T-helper 1 cell treated with Interleukin-12 subunit alpha and Interleukin-12 subunit beta and Interleukin-4 antibody, amounts not matched to agents 30 ng/mL and 1 ng/mL, for 36 hours (primary cell): ENCODE results near the gene FKBP15. TPM values are rescaled to one million over a fixed set of nuclear protein-coding genes. Genes with fewer than 3 reads are reported as not detected.

Source experiments
- intact Hi-C: fragments of 100-400 bp; cut with micrococcal nuclease; formaldehyde crosslinking; loops from one replicate; pipeline ENCODE4 v1.15.1; 2024
- total RNA-seq: library from RNA; stranded (reverse); gene quantifications from 2 replicates; pipeline ENCODE4 v1.2.3, GENCODE V29; 2022

FKBP15 gene
- total RNA-seq, 1 donor from 2014 or later, result 43.7 TPM

GRCh38 chr9:113231701-113232100 lies 10.6 kb upstream of the FKBP15 start:
- intact Hi-C loops, result loop anchor here (2.0 kb wide), 1 partner anchor 43 kb away; the partner anchor contains the start of genes CDC26 and PRPF4

- intact Hi-C loops, result no loop called here
Observed at GRCh38 chr9:113228130-113228665, 7.1 kb upstream of the FKBP15 start.

- intact Hi-C loops, result no loop called here
Observed at GRCh38 chr9:113227436-113227835, 6.4 kb upstream of the FKBP15 start.

GRCh38 chr9:113223963-113224362 lies 2.9 kb upstream of the FKBP15 start:
- intact Hi-C loops, result loop anchor here (2.0 to 5.0 kb wide), 8 partner anchors 293 to 1592 kb away; partner anchors contain the start of genes AKNA, ATP6V1G1, DNAJC25 and INIP

GRCh38 chr9:113222482-113222841 lies 1.4 kb upstream of the FKBP15 start:
- intact Hi-C loops, result loop anchor here (2.0 to 5.0 kb wide), 8 partner anchors 295 to 1590 kb away; partner anchors contain the start of genes AKNA, ATP6V1G1, DNAJC25 and INIP

GRCh38 chr9:113221800-113222481 lies 864 bp upstream of the FKBP15 start:
- intact Hi-C loops, result loop anchor here (1.0 to 5.0 kb wide), 20 partner anchors 11 to 1739 kb away; partner anchors contain the start of genes AKNA, ALAD, ATP6V1G1 and C9orf43

- intact Hi-C loops, result loop anchor here (1.0 to 5.0 kb wide), 20 partner anchors 13 to 1738 kb away; partner anchors contain the start of genes AKNA, ALAD, ATP6V1G1 and C9orf43
Observed at GRCh38 chr9:113220467-113221002, 542 bp downstream of the FKBP15 start.

- intact Hi-C loops, result loop anchor here (1.0 to 5.0 kb wide), 12 partner anchors 131 to 1737 kb away; partner anchors contain the start of genes AKNA, ATP6V1G1, DNAJC25 and PTBP3
Observed at GRCh38 chr9:113219969-113220368, 1.1 kb downstream of the FKBP15 start.

GRCh38 chr9:113219186-113219936 lies 1.7 kb downstream of the FKBP15 start:
- intact Hi-C loops, result no loop called here

GRCh38 chr9:113216406-113216805 lies 4.7 kb downstream of the FKBP15 start:
- intact Hi-C loops, result no loop called here

GRCh38 chr9:113215132-113215531 lies 5.9 kb downstream of the FKBP15 start:
- intact Hi-C loops, result no loop called here

GRCh38 chr9:113210815-113211214 lies 10.3 kb downstream of the FKBP15 start:
- intact Hi-C loops, result no loop called here

GRCh38 chr9:113205861-113206260 lies 15.2 kb downstream of the FKBP15 start:
- intact Hi-C loops, result no loop called here

- intact Hi-C loops, result no loop called here
Observed at GRCh38 chr9:113205432-113205831, 15.6 kb downstream of the FKBP15 start.

- intact Hi-C loops, result no loop called here
Observed at GRCh38 chr9:113199683-113200329, 21.3 kb downstream of the FKBP15 start.

GRCh38 chr9:113192455-113192854 lies 28.6 kb downstream of the FKBP15 start:
- intact Hi-C loops, result no loop called here

GRCh38 chr9:113187929-113188595 lies 33.0 kb downstream of the FKBP15 start:
- intact Hi-C loops, result no loop called here

GRCh38 chr9:113186137-113186755 lies 34.8 kb downstream of the FKBP15 start:
- intact Hi-C loops, result no loop called here

- intact Hi-C loops, result no loop called here
Observed at GRCh38 chr9:113185271-113185670, 35.8 kb downstream of the FKBP15 start.

GRCh38 chr9:113184539-113184938 lies 36.5 kb downstream of the FKBP15 start:
- intact Hi-C loops, result no loop called here
